H1 (cell line): ENCODE data around the gene SPOCK1. TPM values are rescaled to one million over a fixed set of nuclear protein-coding genes. Genes with fewer than 3 reads are reported as not detected.

ENCODE experiments used
- ASH2L ChIP-seq: fragments of 200-600, 300-600 bp; sonication (generic); IDR thresholded peaks from one replicate; pipeline ENCODE4 v1.7.1; 2017; ENCODE audit warnings: low read length
- CBX5 ChIP-seq: fragments of 300-800, 300-1000 bp; sonication (generic); IDR thresholded peaks from 2 replicates; pipeline ENCODE4 v1.7.1; 2016; ENCODE audit warnings: antibody characterized with exemption, low read length, low read depth
- CEBPB ChIP-seq: IDR thresholded peaks from 2 replicates; pipeline ENCODE4 v1.6.1; 2012; ENCODE audit warnings: low read depth, low read length
- GTF2F1 ChIP-seq: IDR thresholded peaks from 2 replicates; pipeline ENCODE4 v1.6.1; 2012; ENCODE audit warnings: low read depth, low read length, improper control_type of control experiment, borderline replicate concordance
- POLR2A ChIP-seq, 2 experiments: IDR thresholded peaks; 1 replicate in 1 of 2; 2 replicates in 1 of 2; pipeline ENCODE4 v1.6.1; 2011; ENCODE audit warnings: low read depth in 2 of 2, low read length in 2 of 2, mild to moderate bottlenecking in 2 of 2; ENCODE audit errors: control extremely low read depth in 1 of 2
- RXRA ChIP-seq: IDR thresholded peaks from 2 replicates; pipeline ENCODE4 v1.6.1; 2011; ENCODE audit warnings: low read depth, mild to moderate bottlenecking, low read length, moderate library complexity; ENCODE audit not compliant: insufficient read depth
- SIRT6 ChIP-seq: IDR thresholded peaks from one replicate; pipeline ENCODE4 v1.7.1; 2012; ENCODE audit warnings: low read length, inconsistent platforms
- SP1 ChIP-seq: IDR thresholded peaks from 2 replicates; pipeline ENCODE4 v1.6.1; 2011; ENCODE audit warnings: low read depth, low read length
- SP4 ChIP-seq: IDR thresholded peaks from 2 replicates; pipeline ENCODE4 v1.6.1; 2012; ENCODE audit warnings: low read length, inconsistent platforms
- SRF ChIP-seq: IDR thresholded peaks from 2 replicates; pipeline ENCODE4 v1.6.1; 2011; ENCODE audit warnings: mild to moderate bottlenecking, low read depth, low read length, moderate library complexity
- TEAD4 ChIP-seq: IDR thresholded peaks from 2 replicates; pipeline ENCODE4 v1.6.1; 2012; ENCODE audit warnings: low read depth, low read length, inconsistent platforms, mixed read lengths
- YY1 ChIP-seq: IDR thresholded peaks from 2 replicates; pipeline ENCODE4 v1.6.1; 2011; ENCODE audit warnings: low read depth, mild to moderate bottlenecking, low read length
- polyA plus RNA-seq, 7 experiments: library from polyadenylated mRNA; depleted of rRNA in 3 of 7; stranded (reverse) in 5 of 7; unstranded in 2 of 7; fragments of >200 nt in 5 of 7; fragments of 200-250 nt in 2 of 7; gene quantifications; 1 replicate in 5 of 7; 2 replicates in 1 of 7; 4 replicates in 1 of 7; pipeline versions ENCODE4 v1.2.1 to v1.2.3, GENCODE V29; 2011 to 2013; ENCODE audit warnings: missing spikeins in 2 of 7, mixed read lengths in 2 of 7
- total RNA-seq: library from RNA; stranded (reverse); fragmentation: NEBNext Ultra II Directional; extraction: Animal tissue kit (Norgen Biotek cat#: 25700); gene quantifications from 2 replicates; pipeline ENCODE4 v1.2.1, GENCODE V29; 2021
- TF ChIP-seq, protein P1 (sequence below): fragments of 300-600 bp; sonication (generic); IDR thresholded peaks from 2 replicates; pipeline ENCODE4 v1.7.1; 2012; ENCODE audit warnings: low read length, moderate library complexity, mild to moderate bottlenecking, inconsistent platforms; ENCODE audit not compliant: insufficient replicate concordance
- TF ChIP-seq, protein P2 (sequence below): IDR thresholded peaks from 2 replicates; pipeline ENCODE4 v1.6.1; 2012; ENCODE audit warnings: inconsistent platforms

The SPOCK1 gene
- total and polyA plus RNA-seq, 2 of the 8 experiments (the other 6 are each of a cell fraction or from before 2014, with no cell fraction given), result 6.9 to 18.1 TPM

DNA sequence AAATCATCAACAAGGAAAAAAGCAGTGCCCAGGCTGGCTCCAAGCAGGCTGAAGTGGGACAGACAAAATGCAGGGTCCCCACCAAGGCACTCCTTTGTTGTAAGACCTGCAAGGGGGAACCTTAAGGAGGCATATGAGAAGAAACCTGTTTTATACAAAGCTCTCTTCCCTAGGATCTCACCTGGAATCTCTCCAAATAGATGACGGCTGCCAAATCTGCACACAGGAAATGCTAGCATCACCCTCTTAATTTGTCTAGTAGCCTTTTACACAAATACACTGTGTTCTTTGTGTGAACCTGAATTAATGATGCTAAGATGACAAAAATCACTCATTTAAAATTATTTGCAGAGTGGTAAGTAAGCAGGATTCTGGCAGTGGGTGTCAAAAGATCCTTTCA is 280.2 kb downstream of the SPOCK1 start (continued):
- TF ChIP-seq, protein P1, sequence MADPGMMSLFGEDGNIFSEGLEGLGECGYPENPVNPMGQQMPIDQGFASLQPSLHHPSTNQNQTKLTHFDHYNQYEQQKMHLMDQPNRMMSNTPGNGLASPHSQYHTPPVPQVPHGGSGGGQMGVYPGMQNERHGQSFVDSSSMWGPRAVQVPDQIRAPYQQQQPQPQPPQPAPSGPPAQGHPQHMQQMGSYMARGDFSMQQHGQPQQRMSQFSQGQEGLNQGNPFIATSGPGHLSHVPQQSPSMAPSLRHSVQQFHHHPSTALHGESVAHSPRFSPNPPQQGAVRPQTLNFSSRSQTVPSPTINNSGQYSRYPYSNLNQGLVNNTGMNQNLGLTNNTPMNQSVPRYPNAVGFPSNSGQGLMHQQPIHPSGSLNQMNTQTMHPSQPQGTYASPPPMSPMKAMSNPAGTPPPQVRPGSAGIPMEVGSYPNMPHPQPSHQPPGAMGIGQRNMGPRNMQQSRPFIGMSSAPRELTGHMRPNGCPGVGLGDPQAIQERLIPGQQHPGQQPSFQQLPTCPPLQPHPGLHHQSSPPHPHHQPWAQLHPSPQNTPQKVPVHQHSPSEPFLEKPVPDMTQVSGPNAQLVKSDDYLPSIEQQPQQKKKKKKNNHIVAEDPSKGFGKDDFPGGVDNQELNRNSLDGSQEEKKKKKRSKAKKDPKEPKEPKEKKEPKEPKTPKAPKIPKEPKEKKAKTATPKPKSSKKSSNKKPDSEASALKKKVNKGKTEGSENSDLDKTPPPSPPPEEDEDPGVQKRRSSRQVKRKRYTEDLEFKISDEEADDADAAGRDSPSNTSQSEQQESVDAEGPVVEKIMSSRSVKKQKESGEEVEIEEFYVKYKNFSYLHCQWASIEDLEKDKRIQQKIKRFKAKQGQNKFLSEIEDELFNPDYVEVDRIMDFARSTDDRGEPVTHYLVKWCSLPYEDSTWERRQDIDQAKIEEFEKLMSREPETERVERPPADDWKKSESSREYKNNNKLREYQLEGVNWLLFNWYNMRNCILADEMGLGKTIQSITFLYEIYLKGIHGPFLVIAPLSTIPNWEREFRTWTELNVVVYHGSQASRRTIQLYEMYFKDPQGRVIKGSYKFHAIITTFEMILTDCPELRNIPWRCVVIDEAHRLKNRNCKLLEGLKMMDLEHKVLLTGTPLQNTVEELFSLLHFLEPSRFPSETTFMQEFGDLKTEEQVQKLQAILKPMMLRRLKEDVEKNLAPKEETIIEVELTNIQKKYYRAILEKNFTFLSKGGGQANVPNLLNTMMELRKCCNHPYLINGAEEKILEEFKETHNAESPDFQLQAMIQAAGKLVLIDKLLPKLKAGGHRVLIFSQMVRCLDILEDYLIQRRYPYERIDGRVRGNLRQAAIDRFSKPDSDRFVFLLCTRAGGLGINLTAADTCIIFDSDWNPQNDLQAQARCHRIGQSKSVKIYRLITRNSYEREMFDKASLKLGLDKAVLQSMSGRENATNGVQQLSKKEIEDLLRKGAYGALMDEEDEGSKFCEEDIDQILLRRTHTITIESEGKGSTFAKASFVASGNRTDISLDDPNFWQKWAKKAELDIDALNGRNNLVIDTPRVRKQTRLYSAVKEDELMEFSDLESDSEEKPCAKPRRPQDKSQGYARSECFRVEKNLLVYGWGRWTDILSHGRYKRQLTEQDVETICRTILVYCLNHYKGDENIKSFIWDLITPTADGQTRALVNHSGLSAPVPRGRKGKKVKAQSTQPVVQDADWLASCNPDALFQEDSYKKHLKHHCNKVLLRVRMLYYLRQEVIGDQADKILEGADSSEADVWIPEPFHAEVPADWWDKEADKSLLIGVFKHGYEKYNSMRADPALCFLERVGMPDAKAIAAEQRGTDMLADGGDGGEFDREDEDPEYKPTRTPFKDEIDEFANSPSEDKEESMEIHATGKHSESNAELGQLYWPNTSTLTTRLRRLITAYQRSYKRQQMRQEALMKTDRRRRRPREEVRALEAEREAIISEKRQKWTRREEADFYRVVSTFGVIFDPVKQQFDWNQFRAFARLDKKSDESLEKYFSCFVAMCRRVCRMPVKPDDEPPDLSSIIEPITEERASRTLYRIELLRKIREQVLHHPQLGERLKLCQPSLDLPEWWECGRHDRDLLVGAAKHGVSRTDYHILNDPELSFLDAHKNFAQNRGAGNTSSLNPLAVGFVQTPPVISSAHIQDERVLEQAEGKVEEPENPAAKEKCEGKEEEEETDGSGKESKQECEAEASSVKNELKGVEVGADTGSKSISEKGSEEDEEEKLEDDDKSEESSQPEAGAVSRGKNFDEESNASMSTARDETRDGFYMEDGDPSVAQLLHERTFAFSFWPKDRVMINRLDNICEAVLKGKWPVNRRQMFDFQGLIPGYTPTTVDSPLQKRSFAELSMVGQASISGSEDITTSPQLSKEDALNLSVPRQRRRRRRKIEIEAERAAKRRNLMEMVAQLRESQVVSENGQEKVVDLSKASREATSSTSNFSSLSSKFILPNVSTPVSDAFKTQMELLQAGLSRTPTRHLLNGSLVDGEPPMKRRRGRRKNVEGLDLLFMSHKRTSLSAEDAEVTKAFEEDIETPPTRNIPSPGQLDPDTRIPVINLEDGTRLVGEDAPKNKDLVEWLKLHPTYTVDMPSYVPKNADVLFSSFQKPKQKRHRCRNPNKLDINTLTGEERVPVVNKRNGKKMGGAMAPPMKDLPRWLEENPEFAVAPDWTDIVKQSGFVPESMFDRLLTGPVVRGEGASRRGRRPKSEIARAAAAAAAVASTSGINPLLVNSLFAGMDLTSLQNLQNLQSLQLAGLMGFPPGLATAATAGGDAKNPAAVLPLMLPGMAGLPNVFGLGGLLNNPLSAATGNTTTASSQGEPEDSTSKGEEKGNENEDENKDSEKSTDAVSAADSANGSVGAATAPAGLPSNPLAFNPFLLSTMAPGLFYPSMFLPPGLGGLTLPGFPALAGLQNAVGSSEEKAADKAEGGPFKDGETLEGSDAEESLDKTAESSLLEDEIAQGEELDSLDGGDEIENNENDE, result no peak
- TF ChIP-seq SP1 (no peak), RXRA (no peak), SIRT6 (no peak), TEAD4 (no peak), YY1 (no peak), POLR2A (IDR thresholded peaks at IDR 0.05; ENCODE audit: control extremely low read depth in 1 of 2, low read depth in 2 of 2, low read length in 2 of 2) (no peak), CEBPB (no peak), ASH2L (no peak), CBX5 (no peak), SP4 (no peak), GTF2F1 (no peak), SRF (no peak)
- TF ChIP-seq, protein P2, sequence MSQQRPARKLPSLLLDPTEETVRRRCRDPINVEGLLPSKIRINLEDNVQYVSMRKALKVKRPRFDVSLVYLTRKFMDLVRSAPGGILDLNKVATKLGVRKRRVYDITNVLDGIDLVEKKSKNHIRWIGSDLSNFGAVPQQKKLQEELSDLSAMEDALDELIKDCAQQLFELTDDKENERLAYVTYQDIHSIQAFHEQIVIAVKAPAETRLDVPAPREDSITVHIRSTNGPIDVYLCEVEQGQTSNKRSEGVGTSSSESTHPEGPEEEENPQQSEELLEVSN, result no peak
